MM.1S (cell line): ENCODE data around the gene CHMP2A.

Source experiments
- EZH2 ChIP-seq: fragments of 300-600 bp; sonication (generic); optimal IDR thresholded peaks from 2 replicates; pipeline ENCODE3; 2017; ENCODE audit warnings: low read depth, mild to moderate bottlenecking, antibody characterized with exemption, low read length, mixed read lengths
- EZH2phosphoT487 ChIP-seq: fragments of 300-600 bp; sonication (generic); IDR thresholded peaks from 2 replicates; pipeline ENCODE4 v1.6.1; 2018; ENCODE audit warnings: antibody characterized with exemption, low read length
- TF ChIP-seq, protein P1 (sequence below): fragments of 300-600 bp; sonication (generic); IDR thresholded peaks from 2 replicates; pipeline ENCODE4 v1.5.1; 2016; ENCODE audit warnings: antibody characterized with exemption, low read length, mixed read lengths

DNA sequence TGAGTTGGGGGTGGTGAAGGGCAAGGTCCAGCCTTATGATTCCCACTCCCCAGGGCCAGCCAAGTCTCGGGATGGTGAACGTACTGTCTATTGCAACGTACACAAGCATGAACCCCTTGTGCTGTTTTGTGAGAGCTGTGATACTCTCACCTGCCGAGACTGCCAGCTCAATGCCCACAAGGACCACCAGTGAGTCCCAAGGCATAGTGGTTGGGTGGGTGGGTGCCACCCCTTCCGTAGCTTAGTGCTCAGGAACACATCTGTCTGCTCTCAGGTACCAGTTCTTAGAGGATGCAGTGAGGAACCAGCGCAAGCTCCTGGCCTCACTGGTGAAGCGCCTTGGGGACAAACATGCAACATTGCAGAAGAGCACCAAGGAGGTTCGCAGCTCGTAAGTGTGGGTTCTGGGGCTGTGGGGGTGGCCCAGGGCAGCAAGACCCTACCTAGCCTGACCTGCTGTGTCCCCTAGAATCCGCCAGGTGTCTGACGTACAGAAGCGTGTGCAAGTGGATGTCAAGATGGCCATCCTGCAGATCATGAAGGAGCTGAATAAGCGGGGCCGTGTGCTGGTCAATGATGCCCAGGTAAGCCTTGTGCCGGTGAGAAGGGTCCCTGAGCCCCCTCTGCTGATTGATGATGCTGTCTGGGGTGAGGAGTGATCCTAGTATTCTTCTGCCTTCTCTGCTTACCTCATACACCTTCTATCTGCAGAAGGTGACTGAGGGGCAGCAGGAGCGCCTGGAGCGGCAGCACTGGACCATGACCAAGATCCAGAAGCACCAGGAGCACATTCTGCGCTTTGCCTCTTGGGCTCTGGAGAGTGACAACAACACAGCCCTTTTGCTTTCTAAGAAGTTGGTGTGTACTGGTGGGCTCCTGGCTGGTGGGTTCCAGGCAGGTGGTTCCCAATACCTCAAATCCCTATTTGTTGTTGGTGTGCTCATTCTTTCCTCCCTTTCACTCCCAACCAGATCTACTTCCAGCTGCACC is 7.3 kb downstream of the CHMP2A start:
- TF ChIP-seq EZH2 (no peak), EZH2phosphoT487 (no peak)
- TF ChIP-seq, protein P1, sequence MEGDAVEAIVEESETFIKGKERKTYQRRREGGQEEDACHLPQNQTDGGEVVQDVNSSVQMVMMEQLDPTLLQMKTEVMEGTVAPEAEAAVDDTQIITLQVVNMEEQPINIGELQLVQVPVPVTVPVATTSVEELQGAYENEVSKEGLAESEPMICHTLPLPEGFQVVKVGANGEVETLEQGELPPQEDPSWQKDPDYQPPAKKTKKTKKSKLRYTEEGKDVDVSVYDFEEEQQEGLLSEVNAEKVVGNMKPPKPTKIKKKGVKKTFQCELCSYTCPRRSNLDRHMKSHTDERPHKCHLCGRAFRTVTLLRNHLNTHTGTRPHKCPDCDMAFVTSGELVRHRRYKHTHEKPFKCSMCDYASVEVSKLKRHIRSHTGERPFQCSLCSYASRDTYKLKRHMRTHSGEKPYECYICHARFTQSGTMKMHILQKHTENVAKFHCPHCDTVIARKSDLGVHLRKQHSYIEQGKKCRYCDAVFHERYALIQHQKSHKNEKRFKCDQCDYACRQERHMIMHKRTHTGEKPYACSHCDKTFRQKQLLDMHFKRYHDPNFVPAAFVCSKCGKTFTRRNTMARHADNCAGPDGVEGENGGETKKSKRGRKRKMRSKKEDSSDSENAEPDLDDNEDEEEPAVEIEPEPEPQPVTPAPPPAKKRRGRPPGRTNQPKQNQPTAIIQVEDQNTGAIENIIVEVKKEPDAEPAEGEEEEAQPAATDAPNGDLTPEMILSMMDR, result no peak
